ENCODE data around the gene COQ2. TPM values are rescaled to one million over a fixed set of nuclear protein-coding genes. Genes with fewer than 3 reads are reported as not detected.
"Not testable (repeated sequence)": the region's sequence is repeated elsewhere in the genome, so short reads cannot be mapped to it uniquely, and the experiment has no call there.

Gene COQ2
- total RNA-seq, 1 experiment from 2014 or later = 19.8 TPM

DNA sequence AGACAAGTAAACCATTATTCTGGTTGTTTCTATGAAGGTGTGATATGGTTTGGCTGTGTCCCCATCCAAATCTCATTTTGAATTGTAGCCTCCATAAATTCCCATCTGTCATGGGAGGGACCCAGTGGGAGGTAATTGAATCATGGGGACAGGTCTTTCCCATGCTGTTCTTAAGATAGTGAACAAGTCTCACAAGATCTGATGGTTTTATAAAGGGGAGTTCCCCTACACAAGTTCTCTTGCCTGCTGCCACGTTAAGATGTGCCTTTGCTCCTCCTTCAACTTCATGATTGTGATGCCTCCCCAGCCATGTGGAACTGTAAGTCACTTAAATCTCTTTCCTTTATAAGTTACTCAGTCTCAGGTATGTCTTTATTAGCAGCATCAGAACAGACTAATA is 3.8 kb upstream of the COQ2 start:
- H3K23ac ChIP-seq (ENCODE audit: insufficient read length, low read depth, low read length); H2BK12ac ChIP-seq (ENCODE audit: insufficient read length, low read depth, low read length); H2BK20ac ChIP-seq (ENCODE audit: low read depth, low read length, poor library complexity, severe bottlenecking); H2AK5ac ChIP-seq (ENCODE audit: insufficient read length, low read length); H3K79me1 ChIP-seq (ENCODE audit: insufficient read depth, low read depth, low read length, poor library complexity, severe bottlenecking); H3K27me3 ChIP-seq (ENCODE audit: insufficient read depth, low read length); H3K27ac Mint-ChIP-seq; H3K27ac ChIP-seq (ENCODE audit: insufficient read length, low read depth, low read length); H2BK5ac ChIP-seq (ENCODE audit: insufficient read length, low read length); H3K4me1 ChIP-seq (ENCODE audit: insufficient read depth, low read length); H2BK120ac ChIP-seq (ENCODE audit: low read depth, low read length, poor library complexity, severe bottlenecking); H4K20me1 ChIP-seq (ENCODE audit: control insufficient read depth, insufficient read depth, insufficient read length); H4K5ac ChIP-seq (ENCODE audit: insufficient read length, low read depth, low read length); H2AFZ ChIP-seq (ENCODE audit: low read length); H3K4ac ChIP-seq (ENCODE audit: low read depth, low read length); H3K9me3 ChIP-seq (ENCODE audit: control insufficient read depth, low read depth, low read length); H4K8ac ChIP-seq (replicated peaks; ENCODE audit: insufficient read length, low read depth, low read length); DNase-seq; H3K79me2 ChIP-seq (ENCODE audit: insufficient read depth, low read length); H3K27me3 Mint-ChIP-seq (ENCODE audit: low read depth); H3K23me2 ChIP-seq (ENCODE audit: insufficient read length, low read depth, low read length, poor library complexity, severe bottlenecking); H3K14ac ChIP-seq (ENCODE audit: insufficient read depth, low read length); H3T11ph ChIP-seq (ENCODE audit: low read length); H4K91ac ChIP-seq (ENCODE audit: insufficient read length, low read depth, low read length); H3K56ac ChIP-seq (ENCODE audit: insufficient read length, low read depth, low read length); H2BK15ac ChIP-seq (ENCODE audit: low read depth, low read length); H3K9ac ChIP-seq (ENCODE audit: extremely low read depth, insufficient read length, low read length); H3K4me3 Mint-ChIP-seq; H3K4me2 ChIP-seq (ENCODE audit: insufficient read depth, insufficient read length, low read length); H3K18ac ChIP-seq (ENCODE audit: insufficient read length, low read depth, low read length): not testable (repeated sequence)
- peaks cover 11 to 12% of the 10 kb centered on the region in 2 experiments for H3K4me1 Mint-ChIP-seq
- no CpG with 5 or more reads among the region's 1 CpG for WGBS (ENCODE audit: extremely low coverage, insufficient read length, low lambda C conversion rate)
- peaks cover 0 to 10% (median 0%) of the 10 kb centered on the region in 3 experiments; a peak in 1 of 7 replicates for H3K36me3 Mint-ChIP-seq (ENCODE audit: insufficient read depth in 1 of 3, low read depth in 3 of 3)
- peaks cover 11 to 16% of the 10 kb centered on the region in 2 experiments for H3K9me3 Mint-ChIP-seq

Measured in H9 (cell line).